Stimulated activated CD4-positive, alpha-beta T cell treated with anti-CD3 and anti-CD28 coated beads, Interleukin-4, amount 100 ng/mL, for 4 hours (primary cell): Measurements from ENCODE around the gene ROPN1B.
A peak's percentile ranks its signal among the peaks of the same experiment; 100 is the strongest.
"Not testable (repeated sequence)": the region's sequence is repeated elsewhere in the genome, so short reads cannot be mapped to it uniquely, and the experiment has no call there.

Experiments
- DNase-seq, 2 experiments: peaks; one replicate each; pipeline ENCODE4 v3.0.0-alpha.2; 2020

ROPN1B gene

GRCh38 chr3:125968701-125969592 lies at the start of gene ROPN1B:
Gene ROPN1B (plus strand): TSS chr3:125969178. CDS start chr3:125972055, 2,877 bp downstream.
- DNase-seq, result not testable (repeated sequence)

GRCh38 chr3:125920191-125920590 lies 48.8 kb upstream of the ROPN1B start:
- DNase-seq, result not testable (repeated sequence)

GRCh38 chr3:125920751-125921279 lies 48.2 kb upstream of the ROPN1B start:
- DNase-seq, result not testable (repeated sequence)

- peak; percentile 23 to 49 for DNase-seq
These were observed 47.3 kb upstream of the ROPN1B start for GRCh38 chr3:125921712-125922111.

GRCh38 chr3:125923324-125924115 lies 45.5 kb upstream of the ROPN1B start:
- not testable (repeated sequence) for DNase-seq

GRCh38 chr3:125924276-125924675 lies 44.7 kb upstream of the ROPN1B start:
- not testable (repeated sequence) for DNase-seq

GRCh38 chr3:125925727-125926126 lies 43.3 kb upstream of the ROPN1B start:
- DNase-seq, result not testable (repeated sequence)

- DNase-seq, result peak; percentile 46 to 64
These were observed 40.0 kb upstream of the ROPN1B start for GRCh38 chr3:125928771-125929545.

- DNase-seq, result not testable (repeated sequence)
These were observed 39.2 kb upstream of the ROPN1B start for GRCh38 chr3:125929765-125930164.

GRCh38 chr3:125931355-125931880 lies 37.6 kb upstream of the ROPN1B start:
- not testable (repeated sequence) for DNase-seq

- not testable (repeated sequence) for DNase-seq
These were observed 35.4 kb upstream of the ROPN1B start for GRCh38 chr3:125933397-125934173.

GRCh38 chr3:125935252-125935874 lies 33.6 kb upstream of the ROPN1B start:
- DNase-seq, result not testable (repeated sequence)

- DNase-seq, result not testable (repeated sequence)
These were observed 32.7 kb upstream of the ROPN1B start for GRCh38 chr3:125936210-125936815.

- DNase-seq, result not testable (repeated sequence)
These were observed 32.1 kb upstream of the ROPN1B start for GRCh38 chr3:125936891-125937290.

GRCh38 chr3:125947806-125948205 lies 21.2 kb upstream of the ROPN1B start:
- not testable (repeated sequence) for DNase-seq

GRCh38 chr3:125948901-125949300 lies 20.1 kb upstream of the ROPN1B start:
- DNase-seq, result not testable (repeated sequence)

GRCh38 chr3:125951176-125951575 lies 17.8 kb upstream of the ROPN1B start:
- not testable (repeated sequence) for DNase-seq

- DNase-seq, result not testable (repeated sequence)
These were observed 12.0 kb upstream of the ROPN1B start for GRCh38 chr3:125957020-125957419.

- DNase-seq, result no peak
These were observed 11.1 kb upstream of the ROPN1B start for GRCh38 chr3:125957674-125958510.
